Measurements from ENCODE around the gene SLC35B2.

SLC35B2 gene

GRCh38 chr6:44285552-44286284, 28.4 kb upstream of the SLC35B2 start:
- no peak overlapping the region for H3K27ac ChIP-seq (ENCODE audit: insufficient read depth in 1 of 2, low read depth in 1 of 2, low read length in 2 of 2, poor library complexity in 1 of 2, severe bottlenecking in 2 of 2)
- POLR2A ChIA-PET = no interaction called here
- peaks cover 2 to 61% (median 21%) of the 10 kb centered on the region in 5 experiments for H3K27me3 ChIP-seq (replicated peaks in 2 of 5; ENCODE audit: control insufficient read depth in 4 of 5, insufficient read depth in 5 of 5, low read length in 4 of 5)
- no peaks in the 10 kb centered on the region for H3K36me3 ChIP-seq (ENCODE audit: control insufficient read depth in 4 of 4, insufficient read depth in 4 of 4, low read length in 3 of 4)
- H3K4me1 ChIP-seq (ENCODE audit: control extremely low read depth in 1 of 4, control insufficient read depth in 4 of 4, insufficient read depth in 4 of 4, low read length in 3 of 4) = no peaks in the 10 kb centered on the region
- no peak overlapping the region for H3K4me3 ChIP-seq (ENCODE audit: control insufficient read depth in 1 of 7, extremely low read depth in 1 of 7, insufficient read depth in 4 of 7, low read depth in 2 of 7, low read length in 6 of 7)
- CTCF ChIA-PET = interaction anchor here (0.9 to 1.0 kb wide), 2 partner anchors 15 to 18 kb away, joined by 3 read pairs; no protein-coding TSS in a partner anchor
- peak in 1 of 3 donors; percentile 40 for DNase-seq
- WGBS (ENCODE audit: insufficient coverage) = 82% methylated on average over 21 of the region's 25 CpGs
- no peaks in the 10 kb centered on the region for H3K9me3 ChIP-seq (ENCODE audit: control extremely low read depth in 1 of 5, control insufficient read depth in 4 of 5, insufficient read depth in 2 of 5, low read depth in 1 of 5, low read length in 4 of 5)

GRCh38 chr6:44284867-44285266, 27.5 kb upstream of the SLC35B2 start:
- Histone ChIP-seq H3K27me3 (replicated peaks in 2 of 5; ENCODE audit: control insufficient read depth in 4 of 5, insufficient read depth in 5 of 5, low read length in 4 of 5) (peaks cover 2 to 54% (median 17%) of the 10 kb centered on the region in 5 experiments), H3K9me3 (ENCODE audit: control extremely low read depth in 1 of 5, control insufficient read depth in 4 of 5, insufficient read depth in 2 of 5, low read depth in 1 of 5, low read length in 4 of 5) (no peaks in the 10 kb centered on the region), H3K4me3 (ENCODE audit: control insufficient read depth in 1 of 7, extremely low read depth in 1 of 7, insufficient read depth in 4 of 7, low read depth in 2 of 7, low read length in 6 of 7) (no peak overlapping the region), H3K36me3 (ENCODE audit: control insufficient read depth in 4 of 4, insufficient read depth in 4 of 4, low read length in 3 of 4) (no peaks in the 10 kb centered on the region), H3K4me1 (ENCODE audit: control extremely low read depth in 1 of 4, control insufficient read depth in 4 of 4, insufficient read depth in 4 of 4, low read length in 3 of 4) (no peaks in the 10 kb centered on the region), H3K27ac (ENCODE audit: insufficient read depth in 1 of 2, low read depth in 1 of 2, low read length in 2 of 2, poor library complexity in 1 of 2, severe bottlenecking in 2 of 2) (no peak overlapping the region)
- no peak for DNase-seq
- POLR2A ChIA-PET = no interaction called here
- CTCF ChIA-PET = interaction anchor here (1.0 to 1.8 kb wide), 3 partner anchors 13 to 19 kb away, joined by 3 to 5 read pairs (median 4); no protein-coding TSS in a partner anchor
- WGBS (ENCODE audit: insufficient coverage) = 90% methylated on average over 2 of the region's 4 CpGs

GRCh38 chr6:44284121-44284520, 26.8 kb upstream of the SLC35B2 start:
- H3K9me3 ChIP-seq (ENCODE audit: control extremely low read depth in 1 of 5, control insufficient read depth in 4 of 5, insufficient read depth in 2 of 5, low read depth in 1 of 5, low read length in 4 of 5) = no peaks in the 10 kb centered on the region
- no peaks in the 10 kb centered on the region for H3K36me3 ChIP-seq (ENCODE audit: control insufficient read depth in 4 of 4, insufficient read depth in 4 of 4, low read length in 3 of 4)
- WGBS (ENCODE audit: insufficient coverage) = 71% methylated on average over 2 of the region's 2 CpGs
- no peak for DNase-seq
- H3K27ac ChIP-seq (ENCODE audit: insufficient read depth in 1 of 2, low read depth in 1 of 2, low read length in 2 of 2, poor library complexity in 1 of 2, severe bottlenecking in 2 of 2) = no peak overlapping the region
- no peak overlapping the region for H3K4me3 ChIP-seq (ENCODE audit: control insufficient read depth in 1 of 7, extremely low read depth in 1 of 7, insufficient read depth in 4 of 7, low read depth in 2 of 7, low read length in 6 of 7)
- peaks cover 2 to 50% (median 16%) of the 10 kb centered on the region in 5 experiments for H3K27me3 ChIP-seq (replicated peaks in 2 of 5; ENCODE audit: control insufficient read depth in 4 of 5, insufficient read depth in 5 of 5, low read length in 4 of 5)
- H3K4me1 ChIP-seq (ENCODE audit: control extremely low read depth in 1 of 4, control insufficient read depth in 4 of 4, insufficient read depth in 4 of 4, low read length in 3 of 4) = no peaks in the 10 kb centered on the region
- ChIA-PET CTCF (interaction anchor here (1.2 to 1.8 kb wide), 5 partner anchors 12 to 29 kb away, joined by 3 to 6 read pairs (median 4); partner anchors contain the start of gene AARS2), POLR2A (no interaction called here)

- H3K36me3 ChIP-seq (ENCODE audit: control insufficient read depth in 4 of 4, insufficient read depth in 4 of 4, low read length in 3 of 4) = no peaks in the 10 kb centered on the region
- peaks cover 0 to 65% (median 28%) of the 10 kb centered on the region in 5 experiments for H3K27me3 ChIP-seq (replicated peaks in 2 of 5; ENCODE audit: control insufficient read depth in 4 of 5, insufficient read depth in 5 of 5, low read length in 4 of 5)
- POLR2A ChIA-PET = no interaction called here
- no peak overlapping the region for H3K4me3 ChIP-seq (ENCODE audit: control insufficient read depth in 1 of 7, extremely low read depth in 1 of 7, insufficient read depth in 4 of 7, low read depth in 2 of 7, low read length in 6 of 7)
- H3K4me1 ChIP-seq (ENCODE audit: control extremely low read depth in 1 of 4, control insufficient read depth in 4 of 4, insufficient read depth in 4 of 4, low read length in 3 of 4) = peaks cover 0 to 12% (median 8%) of the 10 kb centered on the region in 4 experiments
- no peak for DNase-seq
- H3K27ac ChIP-seq (ENCODE audit: insufficient read depth in 1 of 2, low read depth in 1 of 2, low read length in 2 of 2, poor library complexity in 1 of 2, severe bottlenecking in 2 of 2) = no peak overlapping the region
- CTCF ChIA-PET = interaction anchor here (1.0 to 4.4 kb wide), 4 partner anchors 10 to 16 kb away, joined by 3 to 23 read pairs (median 4); no protein-coding TSS in a partner anchor
- 75% methylated on average over 4 of the region's 9 CpGs for WGBS (ENCODE audit: insufficient coverage)
- peaks cover 0 to 4% (median 0%) of the 10 kb centered on the region in 5 experiments for H3K9me3 ChIP-seq (ENCODE audit: control extremely low read depth in 1 of 5, control insufficient read depth in 4 of 5, insufficient read depth in 2 of 5, low read depth in 1 of 5, low read length in 4 of 5)
Measured at GRCh38 chr6:44278774-44279697, 21.7 kb upstream of the SLC35B2 start.

GRCh38 chr6:44278315-44278714, 21.0 kb upstream of the SLC35B2 start:
- Histone ChIP-seq H3K9me3 (ENCODE audit: control extremely low read depth in 1 of 5, control insufficient read depth in 4 of 5, insufficient read depth in 2 of 5, low read depth in 1 of 5, low read length in 4 of 5) (peaks cover 0 to 4% (median 0%) of the 10 kb centered on the region in 5 experiments), H3K36me3 (ENCODE audit: control insufficient read depth in 4 of 4, insufficient read depth in 4 of 4, low read length in 3 of 4) (no peaks in the 10 kb centered on the region), H3K27ac (ENCODE audit: insufficient read depth in 1 of 2, low read depth in 1 of 2, low read length in 2 of 2, poor library complexity in 1 of 2, severe bottlenecking in 2 of 2) (no peak overlapping the region), H3K27me3 (replicated peaks in 2 of 5; ENCODE audit: control insufficient read depth in 4 of 5, insufficient read depth in 5 of 5, low read length in 4 of 5) (peaks cover 0 to 64% (median 30%) of the 10 kb centered on the region in 5 experiments), H3K4me3 (ENCODE audit: control insufficient read depth in 1 of 7, extremely low read depth in 1 of 7, insufficient read depth in 4 of 7, low read depth in 2 of 7, low read length in 6 of 7) (no peak overlapping the region), H3K4me1 (ENCODE audit: control extremely low read depth in 1 of 4, control insufficient read depth in 4 of 4, insufficient read depth in 4 of 4, low read length in 3 of 4) (peaks cover 0 to 12% (median 8%) of the 10 kb centered on the region in 4 experiments)
- ChIA-PET POLR2A (interaction anchor here (0.6 kb wide), 1 partner anchor 14 kb away, joined by 3 read pairs; no protein-coding TSS in a partner anchor), CTCF (interaction anchor here (1.0 to 4.4 kb wide), 5 partner anchors 10 to 27 kb away, joined by 3 to 23 read pairs (median 5); no protein-coding TSS in a partner anchor)
- DNase-seq = no peak
- 86% methylated on average over 2 of the region's 3 CpGs for WGBS (ENCODE audit: insufficient coverage)

- H3K9me3 ChIP-seq (ENCODE audit: control extremely low read depth in 1 of 5, control insufficient read depth in 4 of 5, insufficient read depth in 2 of 5, low read depth in 1 of 5, low read length in 4 of 5) = peaks cover 0 to 4% (median 0%) of the 10 kb centered on the region in 5 experiments
- peaks cover 0 to 12% (median 8%) of the 10 kb centered on the region in 4 experiments for H3K4me1 ChIP-seq (ENCODE audit: control extremely low read depth in 1 of 4, control insufficient read depth in 4 of 4, insufficient read depth in 4 of 4, low read length in 3 of 4)
- no peak overlapping the region for H3K4me3 ChIP-seq (ENCODE audit: control insufficient read depth in 1 of 7, extremely low read depth in 1 of 7, insufficient read depth in 4 of 7, low read depth in 2 of 7, low read length in 6 of 7)
- no peak overlapping the region for H3K27ac ChIP-seq (ENCODE audit: insufficient read depth in 1 of 2, low read depth in 1 of 2, low read length in 2 of 2, poor library complexity in 1 of 2, severe bottlenecking in 2 of 2)
- no peaks in the 10 kb centered on the region for H3K36me3 ChIP-seq (ENCODE audit: control insufficient read depth in 4 of 4, insufficient read depth in 4 of 4, low read length in 3 of 4)
- peaks cover 0 to 66% (median 33%) of the 10 kb centered on the region in 5 experiments for H3K27me3 ChIP-seq (replicated peaks in 2 of 5; ENCODE audit: control insufficient read depth in 4 of 5, insufficient read depth in 5 of 5, low read length in 4 of 5)
- ChIA-PET CTCF (interaction anchor here (1.5 to 4.4 kb wide), 3 partner anchors 9 to 28 kb away, joined by 5 to 23 read pairs (median 9); no protein-coding TSS in a partner anchor), POLR2A (interaction anchor here (0.6 kb wide), 1 partner anchor 14 kb away, joined by 3 read pairs; no protein-coding TSS in a partner anchor)
- DNase-seq = no peak
- 87% methylated on average over 6 of the region's 7 CpGs for WGBS (ENCODE audit: insufficient coverage)
Measured at GRCh38 chr6:44277763-44278162, 20.4 kb upstream of the SLC35B2 start.

Data from common myeloid progenitor, CD34-positive (primary cell).